ENCODE results near the gene CHMP1B.
"Not testable (repeated sequence)": the region's sequence is repeated elsewhere in the genome, so short reads cannot be mapped to it uniquely, and the experiment has no call there.

The CHMP1B gene

DNA sequence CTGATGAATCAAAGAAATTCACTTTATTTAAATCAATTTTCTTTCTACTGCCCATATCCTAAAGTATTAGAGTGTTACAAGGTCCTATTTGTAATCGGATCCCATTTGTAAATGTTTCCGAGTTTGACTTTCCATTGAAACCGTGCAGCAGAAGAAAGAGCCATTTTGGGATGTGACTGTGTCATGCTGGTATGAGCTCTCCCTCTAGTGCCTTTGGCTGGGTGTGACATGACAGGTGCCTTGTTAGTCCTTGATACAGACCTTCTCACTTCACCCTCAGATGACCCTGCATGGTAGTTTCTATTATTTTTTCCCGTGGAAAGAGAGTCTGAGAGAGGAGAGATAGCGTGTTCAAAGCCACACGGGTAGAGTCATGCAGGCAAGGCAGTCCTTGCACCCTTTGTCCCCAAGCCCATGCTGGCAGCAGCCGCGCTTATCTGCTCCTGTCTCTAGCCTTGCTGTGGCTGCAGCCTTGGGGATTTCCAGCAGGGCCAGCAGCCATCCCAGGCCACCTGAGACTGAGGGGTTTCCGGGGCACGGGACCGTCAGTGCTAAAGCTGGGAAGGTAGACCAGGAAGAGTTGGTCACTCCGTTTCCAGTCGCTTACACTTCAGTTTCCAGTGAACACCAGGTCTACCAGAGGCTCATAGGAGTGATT lies 21.4 kb downstream of the CHMP1B start:
- peak; percentile 59 for DNase-seq

DNA sequence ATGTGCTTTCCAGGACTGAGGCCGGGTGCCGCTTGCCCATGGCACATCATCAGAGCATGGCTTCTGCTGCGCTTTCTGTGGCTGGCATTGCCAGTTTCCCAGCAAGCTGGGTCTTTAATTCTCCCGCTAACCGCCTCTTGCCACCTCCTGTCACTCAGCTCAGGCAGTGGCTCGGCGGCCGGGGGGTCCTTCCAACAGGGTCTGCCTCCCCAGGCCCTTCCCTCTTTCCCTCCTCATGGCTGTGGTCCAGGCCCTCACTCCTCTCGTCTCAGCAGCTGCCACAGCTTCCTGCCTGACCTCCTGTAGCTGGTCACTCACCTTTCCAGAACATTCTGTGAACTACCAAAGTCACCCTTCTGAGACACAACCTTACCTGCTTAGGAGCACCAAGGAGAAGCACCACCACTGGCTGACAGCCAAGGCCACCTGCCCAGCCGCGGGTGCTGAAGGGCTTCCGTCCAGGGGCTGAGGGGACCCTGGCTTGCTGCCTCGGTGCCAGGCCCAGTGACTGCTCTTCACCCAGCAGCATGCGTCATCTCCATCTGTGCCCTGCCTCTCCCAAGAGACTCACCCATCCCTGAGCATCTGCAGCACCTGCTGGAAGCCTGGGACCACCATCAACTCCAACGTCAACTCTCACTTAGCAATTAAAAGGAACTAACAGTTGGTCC lies 22.6 kb downstream of the CHMP1B start:
- DNase-seq, result no peak

DNA sequence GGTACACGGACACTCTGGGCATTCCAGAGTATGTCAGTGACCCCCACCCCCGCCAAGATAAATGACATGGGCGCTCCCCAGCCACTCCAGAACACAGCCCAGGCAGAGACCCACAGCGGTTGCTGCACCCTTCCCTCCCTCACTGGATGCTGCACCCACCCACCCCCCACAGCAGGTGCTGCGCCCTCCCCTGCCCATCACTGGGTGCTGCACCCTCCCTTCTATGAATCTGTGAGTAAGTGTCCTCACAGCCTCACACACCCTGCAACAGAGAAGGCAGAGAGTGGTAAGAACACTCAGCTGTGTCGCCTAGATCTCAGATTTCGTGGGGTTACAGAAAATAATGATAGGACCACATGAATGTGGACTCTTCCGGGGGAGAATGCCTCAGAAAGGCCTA lies 23.5 kb downstream of the CHMP1B start:
- no peak for DNase-seq

DNA sequence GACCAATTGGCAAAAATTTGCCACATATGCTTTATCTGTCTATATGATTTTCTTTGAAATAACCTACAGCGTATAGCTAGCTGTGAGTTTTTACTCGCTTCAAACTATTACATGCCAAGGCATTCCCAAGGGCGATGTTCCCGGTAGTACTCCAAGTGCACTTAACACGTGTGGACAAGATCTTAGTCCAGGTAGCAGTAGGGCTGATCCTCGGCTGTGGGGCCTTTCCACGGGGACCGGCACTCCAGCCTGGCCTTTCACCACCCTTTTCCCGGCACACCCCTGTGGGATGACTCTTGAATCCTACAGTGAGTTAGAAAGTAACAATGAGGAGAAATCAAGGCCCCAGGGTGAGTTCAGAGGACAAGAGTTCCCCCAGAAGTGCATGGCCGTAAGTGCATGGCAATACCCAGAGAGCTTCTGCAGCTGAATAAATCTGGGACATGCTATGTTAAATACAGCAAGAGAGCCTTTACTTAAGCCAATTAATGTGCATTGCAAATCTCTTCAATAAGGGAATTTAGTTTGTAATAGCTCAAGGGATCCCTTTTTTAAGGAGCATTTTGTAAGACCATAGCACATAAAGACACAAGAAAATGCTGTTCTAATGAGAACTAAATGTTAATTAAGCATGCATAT lies 26.4 kb downstream of the CHMP1B start:
- DNase-seq, result no peak

DNA sequence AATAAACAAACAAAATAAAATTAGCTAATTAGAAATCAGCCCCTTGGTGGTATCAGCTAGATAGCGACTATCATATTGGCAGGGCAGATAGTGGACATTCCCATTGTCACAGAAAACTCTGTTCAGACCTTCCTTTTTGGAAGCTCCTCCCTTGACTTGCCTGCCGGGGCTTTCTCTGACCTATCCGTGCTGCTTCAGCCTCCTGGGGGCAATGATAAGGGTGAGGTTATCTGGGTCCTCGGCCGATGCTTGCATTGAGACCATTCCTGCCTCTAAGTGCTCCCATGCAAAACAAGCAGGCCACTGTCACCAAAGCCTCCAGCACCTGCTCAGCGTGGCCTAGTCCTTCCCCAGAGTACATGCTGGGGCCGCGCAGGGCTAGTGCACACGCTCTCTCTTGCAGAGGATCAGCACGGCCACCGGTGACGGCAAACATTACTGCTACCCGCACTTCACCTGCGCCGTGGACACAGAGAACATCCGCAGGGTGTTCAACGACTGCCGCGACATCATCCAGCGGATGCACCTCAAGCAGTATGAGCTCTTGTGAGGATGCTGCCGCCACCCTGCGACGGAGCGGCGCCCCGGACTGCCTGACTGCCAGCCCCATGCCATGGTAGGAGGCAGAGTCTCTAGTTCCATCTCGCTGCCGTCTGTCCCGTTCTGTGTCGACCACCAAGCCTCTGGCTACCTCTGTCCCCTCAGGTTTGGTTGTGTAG lies 29.5 kb downstream of the CHMP1B start:
- DNase-seq, result no peak

DNA sequence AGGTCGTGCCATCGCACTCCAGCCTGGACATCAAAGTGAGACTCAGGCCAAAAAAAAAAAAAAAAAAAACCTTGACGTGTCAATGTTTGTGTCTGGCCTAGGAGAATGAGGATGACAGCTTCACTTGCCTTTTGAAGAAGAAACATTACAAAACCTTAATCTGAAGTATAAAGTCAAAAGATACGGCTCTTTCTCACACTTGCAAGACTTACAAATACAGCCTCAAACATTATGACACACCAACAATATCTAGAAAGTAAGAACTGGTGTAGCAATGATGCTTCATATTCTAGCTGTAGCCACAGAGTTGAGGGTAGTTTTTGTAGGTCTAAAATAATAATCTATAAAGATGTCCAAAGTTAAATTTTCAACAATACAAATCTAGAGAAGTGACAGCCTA lies 31.4 kb downstream of the CHMP1B start:
- DNase-seq, result no peak

DNA sequence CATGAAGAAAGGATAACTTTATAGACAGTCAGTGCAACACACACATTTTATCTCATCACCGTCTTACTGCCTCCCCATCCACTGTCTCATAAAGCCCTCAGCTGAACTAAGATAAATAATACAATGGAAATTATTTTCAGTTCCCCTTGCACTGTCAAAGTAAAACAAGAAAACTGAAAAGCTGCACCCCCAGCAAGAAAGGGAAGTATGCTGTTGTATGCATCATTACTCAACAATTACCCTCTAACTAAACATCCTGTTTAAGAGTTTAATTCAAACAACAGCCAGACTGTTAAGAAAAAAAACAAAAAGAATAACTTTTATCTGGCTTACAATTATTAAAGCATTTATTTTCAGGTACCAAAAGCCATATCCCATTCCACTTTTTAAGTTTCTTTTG lies 31.9 kb downstream of the CHMP1B start:
- no peak for DNase-seq

DNA sequence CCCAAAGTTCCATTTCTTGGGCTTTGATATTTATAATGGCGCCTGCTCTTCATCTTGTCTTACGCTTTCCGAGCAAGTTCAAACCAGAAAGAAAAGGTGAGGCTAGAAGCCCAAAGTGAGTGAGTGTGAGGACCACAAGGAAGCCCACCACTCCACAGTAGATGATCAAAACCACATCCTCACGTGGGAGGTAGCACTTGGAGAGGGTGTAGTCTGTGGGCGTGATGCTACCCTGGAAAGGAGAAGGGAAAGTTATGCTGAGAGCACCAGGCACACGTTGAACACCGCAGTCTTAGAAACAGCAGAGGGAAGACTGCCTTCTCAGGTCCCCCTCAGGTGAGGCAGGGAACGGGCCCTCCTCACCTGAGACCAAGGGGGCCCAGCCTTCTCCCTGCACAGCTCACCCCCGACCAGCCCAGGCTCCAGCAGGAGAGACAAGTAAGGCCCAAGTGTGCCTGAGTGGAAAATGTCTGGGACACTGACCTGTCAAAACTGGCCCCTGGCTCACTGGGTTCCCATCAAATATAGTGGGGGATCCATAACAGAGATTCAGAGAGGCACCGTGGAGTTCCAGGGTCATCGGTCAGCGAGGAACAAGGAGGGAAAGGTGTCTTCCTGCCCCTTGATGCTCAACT lies 33.3 kb downstream of the CHMP1B start:
- DNase-seq, result no peak

DNA sequence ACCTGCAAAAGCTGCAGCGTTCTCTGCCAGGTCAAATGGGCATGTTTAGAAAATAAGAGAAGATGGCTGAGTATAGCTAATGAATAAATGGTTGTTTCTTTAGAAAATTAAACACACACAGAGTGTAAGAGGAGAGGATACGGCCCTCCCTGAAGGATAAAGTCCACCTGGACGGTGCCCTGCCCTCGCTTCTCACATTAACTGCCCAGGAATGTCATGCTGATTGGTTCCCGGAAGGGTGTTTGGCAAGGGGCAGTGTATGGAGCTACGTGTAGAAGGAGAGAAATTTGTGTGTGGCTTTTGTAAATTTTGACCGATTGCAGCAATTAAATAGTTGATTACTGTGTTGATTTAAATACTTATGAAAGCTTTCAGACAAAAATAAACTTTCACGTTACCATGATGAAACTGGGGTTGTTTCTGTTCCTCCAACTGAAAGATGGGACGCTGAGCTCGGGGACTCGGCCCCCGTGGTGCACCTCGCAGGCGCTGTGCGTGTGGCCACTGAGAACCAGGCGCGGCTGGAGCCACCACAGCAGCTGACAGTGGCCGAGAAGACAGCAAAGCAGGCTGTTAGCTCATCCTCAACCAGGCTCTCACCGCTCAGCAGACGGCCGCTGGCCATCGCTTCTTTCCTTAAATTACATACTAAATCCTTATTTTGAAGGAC lies 34.2 kb downstream of the CHMP1B start:
- DNase-seq, result no peak

DNA sequence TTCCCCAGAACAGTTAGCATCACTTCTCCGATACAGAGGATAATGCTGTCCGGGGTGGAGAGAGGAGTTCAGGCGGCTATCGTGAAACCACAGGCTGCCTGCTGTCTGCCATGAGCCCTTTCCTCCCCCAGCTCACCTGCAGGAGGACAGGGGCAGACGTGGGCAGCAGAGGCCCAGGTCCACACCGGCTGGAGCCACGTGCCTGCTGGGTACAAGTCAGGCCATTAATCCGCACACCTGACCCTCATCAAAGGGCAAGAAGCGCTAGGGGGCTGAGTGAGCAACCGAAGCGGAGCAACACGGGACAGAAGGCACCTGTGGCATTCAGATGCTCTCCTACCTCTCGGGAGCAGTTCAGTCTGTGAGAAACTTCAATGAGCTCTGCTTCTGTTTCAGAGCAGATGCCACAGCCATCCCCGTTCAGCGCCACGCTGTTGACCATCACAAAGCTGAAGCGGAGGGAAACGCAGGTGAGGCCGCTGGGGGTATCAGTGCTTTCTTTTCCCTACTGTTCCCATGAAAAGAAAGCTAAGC lies 35.4 kb downstream of the CHMP1B start:
- DNase-seq, result no peak

DNA sequence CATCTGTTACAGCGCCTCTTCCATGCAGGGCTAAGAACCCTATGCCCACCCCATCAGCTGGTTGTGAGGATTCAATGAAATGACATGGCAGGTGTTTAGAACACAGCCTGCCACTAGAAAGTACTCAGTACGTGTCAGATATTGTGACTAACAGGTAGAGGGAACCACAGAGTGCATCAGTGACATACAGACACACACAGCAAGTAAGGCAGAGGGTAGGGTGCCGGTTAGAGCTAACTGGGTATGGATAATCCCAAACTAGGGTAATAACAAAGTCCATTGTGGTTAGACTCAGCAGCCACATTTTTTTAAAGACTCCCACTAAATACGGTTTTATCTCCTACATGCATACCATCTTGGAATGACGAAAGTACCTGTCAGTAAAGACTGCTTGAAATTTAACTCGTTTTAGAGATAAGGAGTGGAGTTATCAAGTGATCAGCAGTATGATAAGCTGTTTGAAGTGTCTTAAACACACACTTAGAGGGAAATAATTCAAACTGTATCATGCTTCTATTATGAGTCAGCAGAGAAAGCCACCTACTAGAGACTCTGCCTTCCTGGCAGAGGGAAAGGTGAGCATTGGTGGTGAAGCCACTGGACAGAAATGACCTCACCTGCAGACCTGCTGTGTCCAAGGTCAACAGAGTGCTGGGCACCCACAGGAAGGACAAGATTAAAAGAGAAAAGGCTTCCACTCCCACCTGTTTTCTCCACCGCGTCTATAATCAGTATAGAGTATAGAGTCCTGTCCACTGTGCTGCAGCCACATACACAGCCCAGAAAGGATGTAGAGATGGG lies 36.3 kb downstream of the CHMP1B start:
- DNase-seq, result no peak

DNA sequence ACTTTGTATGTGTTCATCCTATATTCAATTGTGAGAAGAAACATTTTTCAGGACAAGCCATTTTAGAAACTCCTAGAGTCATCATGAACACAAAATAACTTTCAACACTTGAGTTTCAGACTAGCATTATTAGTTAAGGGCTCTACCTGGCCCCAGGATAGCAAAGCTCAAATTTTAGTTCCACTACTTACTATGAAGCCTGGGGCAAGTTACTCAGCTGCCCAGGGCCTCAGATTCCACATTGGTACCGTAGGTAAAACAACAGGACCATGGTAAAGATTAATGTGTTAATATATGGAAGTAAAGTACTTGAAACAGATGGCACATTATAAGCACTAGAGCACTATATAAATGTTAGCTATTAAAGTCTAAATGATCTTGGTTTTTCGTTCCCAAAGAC lies 37.5 kb downstream of the CHMP1B start:
- DNase-seq, result no peak

DNA sequence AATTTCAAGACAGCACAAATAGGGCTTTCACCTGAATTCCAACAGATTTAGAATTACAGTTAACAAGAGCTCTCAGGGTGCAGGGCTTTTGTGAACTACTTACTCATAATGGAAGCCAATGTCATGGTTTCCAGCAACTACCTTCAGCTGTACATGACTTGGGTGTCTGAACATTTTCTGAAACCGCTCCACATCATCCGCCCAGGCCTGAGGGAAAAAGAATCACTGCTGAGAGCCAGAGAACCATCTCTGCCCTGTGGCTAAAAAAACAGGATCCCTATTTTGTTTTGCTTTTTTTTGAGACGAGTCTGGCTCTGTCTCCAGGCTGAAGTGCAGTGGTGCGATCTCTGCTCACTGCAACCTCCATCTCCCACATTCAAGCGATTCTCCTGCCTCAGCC lies 38.1 kb downstream of the CHMP1B start:
- DNase-seq, result no peak

DNA sequence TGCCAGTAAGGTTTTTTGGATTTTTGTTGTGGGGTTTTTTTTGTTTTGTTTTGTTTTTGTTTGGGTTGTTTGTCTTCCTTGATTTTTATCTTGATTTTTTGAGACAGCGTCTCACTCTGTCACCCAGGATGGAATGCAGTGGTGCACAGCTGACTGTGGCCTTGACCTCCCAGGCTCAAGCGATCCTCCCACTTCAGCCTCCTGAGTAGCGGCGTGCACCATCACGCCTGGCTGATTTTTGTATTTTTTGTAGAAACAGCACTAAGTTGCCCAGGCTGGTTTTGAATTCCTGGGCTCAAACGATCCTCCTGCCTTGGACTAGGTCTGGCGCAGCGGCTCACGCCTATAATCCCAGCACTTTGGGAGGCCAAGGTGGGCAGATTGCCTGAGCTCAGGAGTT lies 40.5 kb downstream of the CHMP1B start:
- DNase-seq, result no peak

DNA sequence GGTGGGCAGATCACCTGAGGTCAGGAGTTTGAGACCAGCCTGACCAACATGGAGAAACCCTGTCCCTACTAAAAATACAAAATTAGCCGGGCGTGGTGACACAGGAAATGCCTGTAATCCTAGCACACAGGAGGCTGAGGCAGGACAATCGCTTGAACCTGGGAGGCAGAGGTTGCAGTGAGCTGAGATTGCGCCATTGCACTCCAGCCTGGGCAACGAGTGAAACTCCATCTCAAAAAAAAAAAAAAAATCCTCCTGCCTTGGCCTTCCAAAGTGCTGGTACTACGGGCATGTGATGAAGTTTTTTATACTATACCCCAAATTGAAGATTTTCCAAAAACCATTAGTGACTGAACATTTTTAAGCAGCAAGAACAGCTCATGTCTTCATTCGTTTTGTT lies 41.2 kb downstream of the CHMP1B start:
- DNase-seq, result not testable (repeated sequence)

DNA sequence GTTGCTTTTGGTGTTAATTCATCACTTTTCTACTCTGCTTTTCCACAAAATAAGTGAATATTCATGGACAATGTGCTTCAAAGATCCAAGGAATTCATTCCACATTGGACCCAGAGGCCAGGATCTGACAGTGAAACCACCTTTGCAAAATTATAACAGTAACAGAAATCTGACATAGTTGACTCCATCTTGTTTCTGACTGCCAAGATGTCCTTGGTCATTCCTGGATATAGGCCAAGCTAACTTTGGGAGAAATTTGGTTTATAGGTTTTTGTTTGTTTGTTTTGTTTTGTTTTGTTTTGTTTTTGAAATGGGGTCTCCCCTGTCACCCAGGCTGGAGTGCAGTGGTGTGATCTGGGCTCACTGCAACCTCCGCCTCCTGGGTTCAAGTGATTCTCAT lies 46.6 kb downstream of the CHMP1B start:
- DNase-seq, result no peak

DNA sequence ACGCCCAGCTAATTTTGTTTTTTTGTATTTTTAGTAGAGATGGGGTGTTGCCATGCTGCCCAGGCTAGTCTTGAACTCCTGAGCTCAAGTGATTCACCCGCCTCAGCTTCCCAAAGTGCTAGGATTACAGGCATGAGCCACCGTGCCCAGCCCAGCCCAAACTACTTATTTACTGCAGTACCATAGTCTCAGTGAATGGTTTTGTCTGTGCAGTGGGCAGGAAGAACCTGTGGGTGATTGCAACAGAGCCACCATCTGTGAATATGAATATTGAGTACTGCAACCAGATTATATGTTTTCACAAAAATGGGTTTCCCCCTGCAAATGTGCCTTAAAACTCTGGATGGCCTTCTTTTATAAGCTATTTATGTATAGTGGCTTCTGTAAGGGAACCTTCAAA lies 47.9 kb downstream of the CHMP1B start:
- no peak for DNase-seq

DNA sequence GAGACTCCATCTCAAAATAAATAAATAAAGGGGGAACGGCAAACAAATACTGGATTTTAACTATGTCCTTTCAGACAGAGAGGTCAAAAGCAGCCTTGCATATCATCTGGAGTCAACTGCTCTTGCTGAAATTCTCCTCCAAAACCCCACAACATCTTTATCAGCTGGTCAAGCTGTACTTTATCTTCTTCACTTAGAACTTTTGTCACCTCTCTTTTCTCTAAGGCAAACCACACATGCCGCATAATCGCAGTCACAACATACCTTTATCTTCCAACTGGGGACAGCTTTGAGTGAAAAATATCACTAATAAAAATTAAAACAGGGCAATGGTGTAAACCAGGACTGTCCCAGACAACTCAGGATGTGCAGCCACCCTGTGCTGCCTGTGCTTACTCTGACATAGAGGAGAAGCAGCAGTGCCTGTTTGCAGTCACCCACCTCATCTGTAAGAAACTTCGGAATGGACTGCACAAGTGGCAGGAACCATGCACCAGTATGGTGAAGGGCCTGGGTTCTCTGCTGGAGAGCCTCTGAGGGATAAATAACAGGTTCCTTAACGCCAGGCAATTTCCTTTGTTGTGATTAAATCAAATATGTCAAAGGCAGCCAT lies 50.7 kb downstream of the CHMP1B start:
- no peak for DNase-seq

DNA sequence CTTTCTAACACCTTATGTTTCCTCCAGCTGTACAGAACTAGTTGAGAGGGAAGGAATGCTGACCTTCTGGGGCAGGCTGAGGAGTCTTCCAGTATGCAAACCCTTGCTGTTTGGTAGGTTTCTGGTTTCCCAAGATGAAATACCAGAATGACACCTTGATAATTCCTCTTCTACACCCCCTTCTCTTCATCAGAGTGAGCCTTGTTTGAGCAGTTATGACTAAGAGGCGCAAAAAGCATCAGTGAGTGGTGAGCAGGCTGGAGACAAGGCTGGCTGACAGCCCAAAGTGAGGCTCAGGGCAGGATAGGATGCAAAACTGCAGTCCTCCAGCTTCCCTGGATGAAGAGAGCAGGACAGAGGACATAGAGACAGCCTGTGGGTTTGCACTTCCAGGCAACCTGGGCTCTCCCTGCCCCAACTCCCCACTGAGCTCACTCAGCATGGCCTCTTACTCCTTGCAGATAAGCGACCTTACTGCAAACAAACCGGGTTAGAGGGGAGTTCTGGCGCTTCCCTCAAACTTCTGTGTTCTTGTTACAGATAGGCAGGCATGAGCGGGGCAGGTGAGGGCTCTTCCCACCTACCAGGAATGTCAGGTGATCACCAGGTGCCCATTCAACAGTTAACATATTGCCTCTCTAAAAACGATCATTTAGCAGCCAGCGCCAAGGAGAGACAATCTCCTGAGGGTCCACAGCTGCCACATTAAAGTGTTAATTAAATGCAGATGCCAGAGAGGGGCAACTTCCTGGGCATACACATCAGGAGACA lies 51.5 kb downstream of the CHMP1B start:
- peak; percentile 34 for DNase-seq

All from NCI-H69 (cell line).